Globus pallidus (tissue), 1 donor: ENCODE results near the gene SH3TC2.
A peak's percentile ranks its signal among the peaks of the same experiment; 100 is the strongest.

Experiments used
- DNase-seq: peaks from one replicate; pipeline ENCODE4 v3.0.0-alpha.2; 2015; ENCODE audit warnings: low spot score

Gene SH3TC2

GRCh38 chr5:149060325-149060724 lies 2.5 kb downstream of the SH3TC2 start:
- no peak for DNase-seq

DNA sequence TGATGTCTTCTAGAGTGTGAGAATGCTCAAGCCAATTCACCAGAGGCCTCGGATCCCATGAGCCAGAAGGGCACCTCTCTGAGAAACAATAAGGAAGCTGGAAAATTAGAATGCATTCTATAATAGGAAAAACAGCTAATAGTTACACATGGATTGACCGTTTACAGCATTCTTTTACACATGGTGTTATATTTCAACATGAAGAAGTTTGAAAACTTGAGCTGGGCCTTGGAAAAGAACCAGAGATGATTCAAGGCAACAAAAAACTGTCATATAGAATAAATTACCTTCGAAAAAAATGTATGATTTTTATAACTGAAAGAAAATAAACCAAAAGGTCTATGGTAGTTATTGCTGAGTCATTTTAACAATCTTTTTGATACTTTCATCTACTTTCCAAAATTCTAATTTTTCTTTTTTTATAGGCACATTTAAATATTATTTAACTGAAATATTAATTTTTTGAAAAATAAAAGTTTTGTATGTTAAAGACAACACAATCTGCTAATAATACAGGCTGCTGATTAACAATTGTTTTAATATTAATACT lies 6.2 kb downstream of the SH3TC2 start:
- no peak for DNase-seq

DNA sequence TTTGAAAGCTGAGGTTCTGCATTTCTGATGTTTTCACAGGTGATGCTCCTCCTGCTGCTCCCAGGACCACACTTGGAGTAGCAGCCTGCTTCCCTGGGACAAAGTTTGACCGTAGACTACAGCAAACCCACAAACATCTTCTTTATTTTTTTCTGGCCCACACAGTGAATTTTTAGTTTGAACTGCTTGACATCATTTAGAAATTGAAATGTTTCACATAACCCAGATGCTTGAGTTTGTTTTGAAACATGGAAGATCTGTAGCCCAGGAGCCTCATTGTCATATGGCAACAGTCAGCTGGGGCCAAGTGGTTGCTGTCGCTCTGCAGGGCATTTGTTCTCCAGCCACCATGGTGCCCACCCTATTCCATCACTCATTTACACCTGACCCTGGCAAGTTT lies 8.4 kb downstream of the SH3TC2 start:
- DNase-seq: no peak

GRCh38 chr5:149053072-149053695 lies 9.7 kb downstream of the SH3TC2 start:
- DNase-seq: no peak

GRCh38 chr5:149049371-149049781 lies 13.5 kb downstream of the SH3TC2 start:
- no peak for DNase-seq

DNA sequence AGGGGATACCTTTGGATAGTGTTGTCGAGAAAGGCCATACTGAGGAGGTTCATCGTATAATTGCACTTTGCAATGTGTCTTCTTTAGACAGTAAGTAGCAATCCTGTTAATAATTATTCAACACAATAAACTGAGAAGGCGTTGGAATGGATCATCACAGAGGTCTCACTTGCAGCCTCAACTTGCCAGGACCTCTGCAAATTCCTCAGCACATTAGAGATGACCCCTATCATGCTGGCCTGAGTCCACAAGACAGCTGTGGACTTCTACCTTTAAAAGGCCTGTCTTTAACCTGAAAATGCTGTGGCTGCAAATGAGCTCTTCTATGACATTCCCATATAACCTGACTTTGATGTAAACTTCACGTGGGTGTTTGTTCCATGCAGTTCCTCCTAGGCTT lies 14.1 kb downstream of the SH3TC2 start:
- no peak for DNase-seq

- DNase-seq: no peak
These were observed 15.4 kb downstream of the SH3TC2 start for GRCh38 chr5:149047462-149047861.

- DNase-seq: no peak
These were observed 16.5 kb downstream of the SH3TC2 start for GRCh38 chr5:149046196-149046829.

GRCh38 chr5:149045089-149045460 lies 17.8 kb downstream of the SH3TC2 start:
- no peak for DNase-seq

- DNase-seq: no peak
These were observed 18.3 kb downstream of the SH3TC2 start for GRCh38 chr5:149044453-149045088.

DNA sequence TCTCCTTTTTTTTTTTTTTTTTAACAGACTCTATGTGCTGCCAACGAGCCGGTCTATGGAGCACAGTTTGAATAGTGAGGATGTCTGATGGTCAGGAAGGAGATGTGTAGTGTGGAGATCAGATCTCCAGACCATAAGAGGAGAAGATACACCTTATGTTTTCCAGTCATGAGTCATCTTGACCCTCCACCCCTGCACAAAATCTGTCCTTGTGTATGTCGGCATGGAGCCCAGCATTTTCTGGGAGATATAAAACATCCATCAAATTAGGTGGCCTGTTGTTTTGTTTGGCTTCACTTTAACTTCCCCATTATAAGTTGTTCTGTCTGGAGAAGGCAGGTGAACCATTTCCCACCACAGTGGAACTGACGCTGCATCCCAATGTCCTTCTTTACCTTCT lies 19.2 kb downstream of the SH3TC2 start:
- no peak for DNase-seq

GRCh38 chr5:149042865-149043264 lies 20.0 kb downstream of the SH3TC2 start:
- DNase-seq: no peak

DNA sequence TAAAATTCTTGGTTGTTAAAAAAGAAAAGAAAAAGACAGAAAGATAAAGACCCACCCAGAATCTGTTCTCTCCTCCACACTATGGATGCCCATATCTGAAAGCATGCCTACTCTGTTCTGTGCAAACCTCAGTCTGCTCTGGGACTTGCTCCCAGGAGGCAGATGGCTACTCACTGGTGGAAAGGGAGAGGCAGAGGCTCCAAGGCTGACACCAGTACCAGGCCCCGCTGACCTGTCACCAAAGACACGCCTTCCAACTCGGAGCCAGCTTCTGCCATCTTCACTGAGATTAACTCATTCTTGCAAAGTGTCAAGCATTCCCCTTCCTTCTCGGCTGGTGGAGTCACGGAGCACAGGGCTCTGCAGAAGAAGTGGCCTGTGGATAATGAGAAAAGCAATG lies 21.6 kb downstream of the SH3TC2 start:
- DNase-seq: no peak

GRCh38 chr5:149040421-149040820 lies 22.4 kb downstream of the SH3TC2 start:
- DNase-seq: no peak

GRCh38 chr5:149039506-149039905 lies 23.4 kb downstream of the SH3TC2 start:
- DNase-seq: no peak

GRCh38 chr5:149038336-149039080 lies 24.4 kb downstream of the SH3TC2 start:
- DNase-seq: no peak

- no peak for DNase-seq
These were observed 25.0 kb downstream of the SH3TC2 start for GRCh38 chr5:149037817-149038216.

- no peak for DNase-seq
These were observed 25.9 kb downstream of the SH3TC2 start for GRCh38 chr5:149036970-149037369.

- no peak for DNase-seq
These were observed 26.7 kb downstream of the SH3TC2 start for GRCh38 chr5:149036168-149036567.

GRCh38 chr5:149035372-149035790 lies 27.5 kb downstream of the SH3TC2 start:
- DNase-seq: peak; percentile 82

DNA sequence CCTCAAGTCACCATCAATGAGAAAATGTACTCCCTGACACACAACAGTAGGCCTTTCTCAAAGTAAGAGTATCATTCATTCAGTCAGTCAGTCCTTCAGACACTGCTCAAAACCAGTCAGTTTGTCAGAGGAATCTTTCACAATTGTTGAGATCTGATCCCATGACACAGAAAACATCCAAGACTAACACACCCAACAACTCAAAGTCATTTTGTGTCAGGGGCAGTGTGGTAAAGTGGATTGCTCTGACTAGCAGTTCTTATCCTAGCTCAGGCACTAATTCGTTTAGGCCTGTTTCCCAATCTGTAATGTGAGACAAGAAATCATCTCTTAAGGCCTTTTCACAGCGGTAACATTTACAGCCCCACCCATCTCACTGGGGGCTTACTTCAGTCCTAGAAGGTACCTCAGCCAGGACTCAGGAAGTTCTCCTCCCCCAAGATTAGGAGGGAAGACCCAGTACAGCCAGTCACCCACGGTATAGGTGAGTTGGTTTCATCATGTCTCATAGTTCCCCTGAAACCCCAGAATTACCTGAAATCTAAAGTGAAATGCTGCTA lies 31.9 kb downstream of the SH3TC2 start:
- DNase-seq: no peak

DNA sequence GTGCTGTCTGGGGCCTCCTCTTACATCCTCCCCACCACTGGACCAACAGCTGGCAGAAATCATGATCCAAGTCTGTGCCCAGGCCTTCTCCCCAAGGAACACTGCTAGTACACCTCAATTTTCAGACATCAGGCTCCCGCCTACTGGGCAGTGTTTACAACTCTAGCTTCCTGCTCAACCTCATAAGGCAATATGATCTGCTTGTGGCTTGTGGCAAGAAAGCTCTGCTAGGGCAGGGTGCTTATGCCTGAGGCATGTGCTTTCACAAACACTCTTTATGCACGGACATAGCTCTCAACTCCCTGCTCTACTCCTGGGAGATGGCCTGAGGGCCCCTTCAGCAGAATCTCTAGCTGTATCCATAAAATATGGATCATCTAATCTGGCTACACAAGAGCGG lies 32.5 kb downstream of the SH3TC2 start:
- no peak for DNase-seq
